Stimulated activated CD4-positive, alpha-beta T cell treated with anti-CD3 and anti-CD28 coated beads, TNF-alpha, amount 100 ng/mL, for 24 hours (primary cell): ENCODE measurements around the gene MYL3.
A peak's percentile ranks its signal among the peaks of the same experiment; 100 is the strongest.

Experiments used
- DNase-seq, 3 experiments: peaks; one replicate each; pipeline ENCODE4 v3.0.0-alpha.2; 2020; ENCODE audit warnings: low read depth in 3 of 3

The MYL3 gene

DNA sequence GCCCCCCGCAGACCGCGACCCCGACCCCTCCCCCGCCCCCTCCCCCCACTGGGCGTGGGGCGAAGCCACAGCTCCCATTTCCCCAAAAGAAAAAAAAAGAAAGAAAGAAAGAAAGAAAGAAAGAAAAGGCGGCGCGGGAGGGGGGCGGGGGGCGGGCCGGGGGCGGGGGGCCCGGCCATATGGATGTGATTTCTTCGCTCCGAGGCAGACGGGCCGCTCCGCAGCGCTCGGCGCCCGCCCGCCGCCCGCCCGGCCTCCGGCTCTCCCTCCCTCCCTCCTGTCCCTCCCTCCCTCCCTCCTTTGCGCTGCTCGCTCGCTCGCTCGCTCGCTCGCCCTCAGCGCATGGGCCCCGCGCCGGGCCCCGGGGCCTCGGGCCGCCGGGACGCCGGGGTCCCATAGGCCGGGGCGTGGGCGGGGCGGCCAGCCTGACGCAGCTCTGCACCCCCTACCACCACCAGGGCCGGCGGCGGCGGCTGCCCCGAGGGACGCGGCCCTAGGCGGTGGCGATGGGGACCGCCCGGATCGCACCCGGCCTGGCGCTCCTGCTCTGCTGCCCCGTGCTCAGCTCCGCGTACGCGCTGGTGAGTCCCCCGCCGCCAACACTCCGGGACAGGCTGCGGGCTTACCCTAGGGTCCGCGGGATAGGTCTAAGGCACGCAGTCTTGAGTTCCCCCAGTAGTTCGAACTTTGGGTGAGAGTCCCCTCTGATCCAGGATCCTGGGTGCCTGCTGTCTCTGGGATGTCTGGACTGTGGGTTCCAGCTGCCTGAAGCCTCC lies 20.0 kb upstream of the MYL3 start:
- DNase-seq: no peak

DNA sequence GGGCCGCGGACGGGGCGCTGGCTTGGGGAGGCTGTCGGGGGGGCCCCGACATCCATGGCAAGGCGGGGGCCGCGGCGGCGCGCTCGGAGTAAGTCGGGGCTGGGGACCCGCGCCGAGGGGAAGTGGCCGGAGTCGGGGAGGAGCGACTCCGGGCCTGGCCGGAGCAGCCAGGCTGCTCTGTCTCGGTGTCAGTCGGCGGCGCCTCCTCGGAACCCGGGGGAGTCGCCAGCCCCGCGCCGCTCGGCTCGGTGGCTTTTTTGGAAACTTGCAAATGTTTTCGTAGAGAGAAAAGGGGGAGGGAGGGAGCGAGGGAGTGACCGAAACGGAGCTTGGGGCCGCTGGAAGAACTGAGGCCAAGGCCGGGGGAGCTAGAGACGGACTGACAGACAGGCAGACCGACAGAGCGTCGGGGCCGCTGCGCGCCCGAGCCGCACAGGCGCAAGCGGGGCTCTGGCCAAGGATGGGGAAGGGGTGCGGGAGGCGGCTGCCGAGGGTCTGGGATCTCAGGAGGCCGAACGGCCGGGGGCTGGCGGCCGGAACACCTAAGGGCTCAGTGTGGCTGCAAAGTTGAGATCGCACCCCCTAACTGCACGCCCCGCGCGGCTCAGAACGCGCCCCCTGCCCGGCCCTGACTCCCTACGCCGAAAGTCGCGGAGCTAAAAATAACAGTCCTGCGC lies 19.3 kb upstream of the MYL3 start:
- no peak for DNase-seq

DNA sequence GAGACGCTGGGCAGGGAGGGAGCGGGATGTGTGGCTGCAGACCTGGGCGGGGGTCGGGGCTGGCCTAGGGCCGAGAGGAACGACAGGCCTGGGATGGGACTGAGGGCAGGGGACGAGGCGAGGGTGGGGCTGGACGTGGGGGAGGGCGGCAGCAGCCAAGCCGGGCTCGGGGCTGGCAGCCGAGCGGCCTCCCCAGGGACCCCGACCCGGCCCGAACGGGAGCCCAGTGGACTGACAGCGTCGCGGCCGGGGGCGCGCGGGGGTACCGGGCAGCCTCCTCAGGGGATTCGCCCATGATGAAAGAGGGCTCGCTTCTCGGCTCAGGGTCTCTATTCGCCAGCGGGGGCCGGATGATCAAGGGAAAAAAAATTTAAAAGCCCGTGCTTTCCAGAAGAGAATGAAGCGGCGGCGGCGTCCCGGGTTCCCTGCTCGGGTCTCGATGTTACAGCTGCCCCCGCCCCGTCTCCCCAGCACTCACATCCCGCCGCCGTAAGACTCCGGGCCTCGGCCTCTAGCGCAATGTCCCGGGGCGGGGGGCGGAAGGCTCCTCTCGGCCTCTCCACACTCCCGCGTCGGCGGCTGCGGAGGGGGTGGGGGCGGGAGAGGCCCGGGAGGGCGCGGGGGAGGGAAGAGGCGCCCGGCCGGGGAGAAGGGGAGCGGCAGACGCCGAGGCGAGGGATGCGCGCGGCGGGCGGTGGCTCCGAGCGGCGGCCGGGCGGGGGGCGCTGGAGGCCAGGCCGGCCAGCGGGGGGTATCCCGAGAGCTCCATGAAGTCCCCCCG lies 18.5 kb upstream of the MYL3 start:
- peak in 1 of 3 experiments; percentile 15 for DNase-seq

DNA sequence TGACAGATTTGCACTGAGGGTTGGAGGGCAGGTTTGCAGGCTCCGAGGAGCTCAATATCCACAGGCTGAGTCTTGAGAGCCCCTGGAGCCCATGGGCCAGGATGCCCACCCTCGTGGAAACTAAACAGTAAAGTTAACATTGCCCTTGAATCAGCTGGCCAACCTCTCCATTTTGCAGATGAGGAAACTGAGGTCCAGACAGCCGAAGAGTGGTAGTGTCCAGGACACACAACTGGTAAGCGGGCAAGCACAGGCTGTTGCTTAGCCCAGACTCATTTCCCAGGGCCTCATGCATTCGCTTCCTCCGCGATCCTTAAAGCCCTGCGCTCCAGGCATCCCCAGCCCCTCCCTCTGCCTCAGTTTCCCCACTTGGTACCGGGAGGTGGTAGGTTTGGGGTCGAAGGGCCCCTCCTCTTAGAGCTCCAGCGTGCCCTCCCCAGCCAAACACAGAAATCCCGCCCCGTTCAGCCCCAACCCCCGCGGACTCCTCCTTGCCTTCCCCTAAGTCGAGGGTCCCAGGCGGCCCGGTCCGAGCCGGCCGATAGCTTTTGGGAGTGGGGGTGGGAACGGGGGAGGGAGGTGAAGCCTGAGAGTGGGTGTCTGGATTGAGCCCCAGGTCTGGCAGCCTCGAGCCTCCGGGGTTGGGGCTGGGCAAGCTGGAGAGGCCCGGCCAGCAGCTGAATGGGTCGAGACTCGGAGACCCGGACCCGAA lies 17.8 kb upstream of the MYL3 start:
- DNase-seq: no peak

DNA sequence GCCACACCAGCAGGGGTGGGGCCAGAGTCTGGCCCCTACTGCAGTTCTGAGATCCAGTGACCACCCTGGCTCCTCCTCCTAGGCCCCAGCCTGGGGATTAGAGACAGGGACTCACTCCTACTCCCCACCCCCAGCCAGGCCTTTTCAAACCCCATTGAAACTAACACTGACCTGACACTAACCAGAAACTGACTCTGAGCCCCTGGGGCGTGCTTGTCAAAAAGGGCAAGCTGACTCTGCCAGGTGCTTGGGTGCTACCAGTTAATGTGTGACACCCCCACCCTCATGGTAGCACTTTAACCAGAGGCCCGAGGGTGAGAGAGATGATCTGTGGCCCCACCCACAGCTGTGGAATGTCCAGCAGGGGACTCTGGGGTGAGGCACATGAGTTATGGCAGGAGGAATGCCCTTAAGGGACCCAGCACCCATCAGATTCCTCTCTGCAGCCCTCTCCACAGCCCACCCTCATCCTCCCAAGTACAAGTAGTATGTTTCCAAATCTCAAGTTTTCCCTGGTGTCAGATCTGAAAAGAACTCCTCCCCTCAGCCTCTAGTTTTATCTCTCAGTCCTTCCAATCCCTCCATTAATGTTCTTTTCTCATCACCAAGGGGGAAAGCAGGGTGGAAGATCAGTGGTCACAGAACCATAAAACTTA lies 15.7 kb upstream of the MYL3 start:
- DNase-seq: no peak

DNA sequence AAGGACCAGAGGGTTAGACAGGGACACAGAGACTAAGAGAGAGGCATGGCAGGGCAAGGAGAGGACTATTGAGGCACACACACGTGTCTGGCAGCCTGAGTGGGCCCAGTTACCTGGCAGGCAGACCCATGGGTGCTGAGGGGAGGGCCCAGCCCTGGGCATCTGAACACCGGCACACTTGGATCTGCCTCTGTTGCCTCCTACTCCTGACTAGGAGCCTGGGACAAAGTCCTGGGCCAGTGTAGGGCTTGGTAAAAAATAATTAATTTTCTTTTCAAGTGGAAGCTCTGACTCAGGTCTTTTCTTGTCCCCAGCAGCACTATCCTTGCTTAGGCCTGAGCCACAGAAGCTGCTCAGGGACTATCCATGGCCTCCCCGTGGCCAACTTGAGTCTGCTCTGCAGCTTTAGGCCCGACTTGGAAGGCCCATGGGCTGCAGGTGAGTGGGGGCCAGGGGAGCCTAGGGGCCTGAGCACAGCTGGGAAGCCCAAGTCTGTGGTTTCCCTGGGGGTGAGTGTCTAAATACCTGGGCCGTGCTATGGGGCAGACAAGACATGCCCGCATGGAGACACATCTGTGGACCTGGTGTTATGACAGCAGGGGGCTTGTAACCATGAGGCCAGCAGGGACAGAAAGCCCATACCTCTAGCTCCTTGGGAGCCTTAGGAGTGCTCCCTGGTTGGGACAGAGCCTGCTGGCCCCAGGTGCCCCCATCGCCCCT lies 14.3 kb upstream of the MYL3 start, which contains the start of gene PTH1R:
Gene PTH1R (plus strand): TSS at position 316 of the 720 bp plus-strand sequence. CDS start 5,839 bp downstream, outside the sequence.
- DNase-seq: no peak

DNA sequence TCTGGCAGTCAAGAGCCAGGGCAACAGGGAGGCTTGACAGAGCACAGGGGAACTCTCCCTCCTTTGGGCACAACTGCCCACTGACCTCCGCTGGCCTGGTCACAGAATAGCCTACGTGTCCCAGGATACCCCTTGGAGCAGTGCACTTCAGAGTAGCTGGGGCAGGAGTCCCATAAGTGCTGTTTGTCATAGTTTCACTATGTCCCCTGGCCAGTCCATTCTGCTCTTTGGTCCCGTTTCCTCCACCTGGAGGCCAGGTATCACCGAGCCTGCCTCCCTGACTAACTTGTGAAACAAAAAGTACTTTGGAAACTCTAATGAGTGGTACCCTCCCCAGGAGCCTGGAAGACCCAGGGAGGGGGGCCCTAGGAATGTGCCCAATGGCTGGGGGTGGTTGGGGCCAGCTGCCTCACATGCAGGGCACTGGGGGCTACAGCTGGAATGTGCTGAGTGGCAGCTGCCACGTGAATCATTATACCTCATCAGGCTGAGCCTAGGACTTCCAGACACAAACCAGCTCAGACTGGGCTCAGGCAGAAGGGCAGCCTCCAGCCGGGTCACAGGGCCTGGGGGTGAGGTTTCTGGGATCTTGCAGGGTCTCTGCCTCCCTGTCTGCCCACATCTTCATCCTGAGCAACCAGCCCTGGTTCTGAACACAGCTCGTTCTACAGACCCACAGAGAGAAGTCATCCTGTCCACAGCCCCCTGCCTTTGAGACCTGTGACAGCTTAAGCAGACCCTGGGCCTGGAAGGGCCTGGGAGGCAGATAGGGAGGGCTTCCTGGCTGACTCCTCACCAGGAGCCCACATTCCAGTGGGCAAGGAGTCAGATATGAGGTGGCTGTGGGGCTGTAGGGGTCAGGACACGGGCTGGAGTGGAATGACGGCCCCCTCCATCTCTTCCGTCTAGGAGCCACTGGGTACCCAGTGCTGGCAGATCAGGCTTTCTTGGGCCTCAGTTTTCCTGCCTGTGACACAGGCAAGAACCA lies 13.4 kb upstream of the MYL3 start:
- DNase-seq: no peak

DNA sequence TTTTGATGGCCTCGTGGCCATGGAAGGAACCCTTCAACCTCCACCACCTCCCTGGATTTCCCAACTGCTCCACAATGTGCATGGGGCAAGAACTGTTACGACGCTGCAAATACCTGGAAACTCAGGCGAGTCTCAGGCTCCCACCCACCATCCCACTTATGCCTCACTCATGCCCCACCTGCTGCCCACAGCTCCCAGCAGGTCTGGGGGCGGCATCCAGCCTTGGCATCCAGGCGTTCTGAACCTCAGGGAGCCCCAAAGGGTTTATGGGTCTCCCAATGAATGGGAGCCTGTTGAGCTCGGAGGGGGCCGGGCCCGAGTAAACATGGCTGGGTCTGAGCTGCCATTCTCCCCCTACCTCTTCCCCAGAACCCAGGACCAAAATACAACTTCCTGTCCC lies 12.3 kb upstream of the MYL3 start:
- no peak for DNase-seq

DNA sequence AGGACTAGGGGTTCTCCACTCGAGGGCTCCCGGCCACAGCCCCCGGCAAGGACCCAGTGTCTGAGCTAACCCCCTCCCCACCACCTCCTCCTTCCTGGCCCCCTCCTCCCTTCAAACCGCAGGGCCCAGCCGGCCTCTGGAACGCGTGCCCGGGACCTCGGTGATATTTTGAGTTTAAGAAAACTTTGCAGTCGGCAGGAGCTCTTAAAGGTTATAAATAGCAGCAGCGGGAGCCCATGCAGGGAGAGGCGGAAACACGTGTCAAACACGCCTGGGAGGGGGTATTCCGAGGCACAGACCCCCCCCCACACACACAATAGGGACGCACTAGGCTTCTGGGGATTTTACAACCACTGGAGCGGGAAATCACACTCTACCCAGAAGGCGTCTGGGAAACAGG lies 11.2 kb upstream of the MYL3 start:
- DNase-seq: no peak

DNA sequence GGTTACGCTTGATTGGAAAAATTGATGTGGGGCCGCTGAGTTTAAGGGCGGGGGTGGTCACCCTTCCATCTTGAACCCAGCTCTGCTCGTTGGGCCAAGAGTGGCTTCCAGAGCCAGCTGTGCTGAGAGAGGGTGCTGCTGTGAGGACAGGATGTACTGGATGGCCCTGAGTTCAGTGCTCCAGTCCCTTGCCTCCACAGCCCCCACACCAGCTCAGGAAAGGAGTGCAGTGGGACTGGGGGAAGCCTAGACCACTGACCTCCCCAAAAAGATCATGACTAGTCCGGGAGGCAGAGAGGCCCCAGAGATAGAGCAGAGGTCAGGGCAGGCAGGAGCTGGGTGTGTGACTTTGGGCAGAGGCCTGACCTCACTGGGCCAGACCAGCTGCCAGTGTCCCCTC lies 10.3 kb upstream of the MYL3 start:
- DNase-seq: no peak

DNA sequence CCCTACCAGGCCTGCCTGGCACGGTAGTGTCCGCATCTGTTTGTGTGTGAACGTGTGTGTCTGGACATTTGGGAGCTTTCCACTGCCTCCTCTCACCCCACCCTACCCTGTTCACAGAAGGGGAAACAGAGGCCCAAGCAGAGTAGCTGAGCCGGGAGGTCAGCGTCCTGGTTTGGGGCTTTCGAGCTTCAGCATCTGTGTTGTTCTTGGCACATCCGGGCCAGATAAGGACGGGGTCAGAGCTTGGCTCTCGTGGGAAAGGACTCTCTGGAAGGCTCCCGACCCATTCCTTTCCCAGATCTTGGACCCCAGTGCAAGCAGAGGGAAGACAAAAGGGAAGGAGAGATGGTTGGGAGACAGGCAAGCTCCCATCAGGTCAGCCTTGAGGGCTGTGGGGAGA lies 8.0 kb upstream of the MYL3 start:
- no peak for DNase-seq

DNA sequence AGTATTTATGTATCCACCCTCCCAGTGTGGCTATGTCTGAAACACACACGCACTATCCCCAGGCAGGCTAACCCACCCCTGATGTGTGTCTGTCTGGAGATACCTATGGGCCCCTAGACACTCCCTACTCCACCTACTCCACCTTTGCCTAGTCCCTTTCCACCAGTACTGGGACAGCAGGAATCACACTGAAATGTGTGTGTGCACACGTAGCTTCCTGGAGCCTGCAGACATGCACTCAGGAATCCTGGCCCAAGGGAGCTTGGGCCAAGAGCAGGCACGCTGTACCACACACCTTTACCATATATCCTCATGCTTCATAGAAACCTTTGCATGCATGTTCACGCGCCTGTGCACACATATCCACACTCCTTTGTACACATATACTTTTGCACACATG lies 7.4 kb upstream of the MYL3 start:
- DNase-seq: no peak

DNA sequence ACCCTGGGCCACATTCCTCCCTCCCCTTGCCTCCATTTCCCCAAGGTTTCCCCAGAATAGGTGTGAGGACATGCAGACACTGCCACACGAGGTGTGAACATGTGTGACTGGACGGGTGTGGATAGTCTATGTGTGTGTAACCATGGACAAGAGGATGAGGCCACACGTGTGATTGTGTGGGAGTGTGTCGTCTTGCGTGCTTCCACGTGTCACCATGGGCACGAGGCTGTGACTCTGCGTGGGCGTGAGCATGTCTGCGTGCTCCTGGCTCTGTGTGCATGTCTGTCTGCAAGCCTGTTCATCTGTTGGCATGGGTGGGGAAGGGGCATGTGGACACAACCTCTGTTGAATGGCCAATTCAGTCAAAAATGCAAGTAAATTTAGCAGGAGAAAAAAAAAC lies 6.2 kb upstream of the MYL3 start:
- no peak for DNase-seq

DNA sequence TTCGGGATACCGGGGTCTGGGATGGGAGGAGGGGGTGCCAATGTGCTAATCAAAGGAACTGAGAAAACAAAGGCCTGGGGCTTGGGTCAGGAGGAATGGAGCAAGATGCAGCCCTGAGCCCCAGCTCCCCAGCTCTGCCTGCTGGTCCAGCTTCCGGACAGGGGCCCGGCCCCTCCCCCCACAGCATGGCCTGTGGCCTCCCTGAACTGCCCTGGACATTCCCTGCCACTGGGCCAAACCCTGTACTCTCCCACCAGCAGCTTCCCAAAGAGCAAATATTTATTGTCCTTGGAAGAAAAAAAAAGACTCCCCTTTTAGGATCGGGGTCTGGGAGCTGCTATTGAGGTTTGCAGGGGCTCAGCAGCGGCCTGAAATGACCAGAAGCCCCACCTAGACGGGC lies 5.7 kb upstream of the MYL3 start:
- no peak for DNase-seq

DNA sequence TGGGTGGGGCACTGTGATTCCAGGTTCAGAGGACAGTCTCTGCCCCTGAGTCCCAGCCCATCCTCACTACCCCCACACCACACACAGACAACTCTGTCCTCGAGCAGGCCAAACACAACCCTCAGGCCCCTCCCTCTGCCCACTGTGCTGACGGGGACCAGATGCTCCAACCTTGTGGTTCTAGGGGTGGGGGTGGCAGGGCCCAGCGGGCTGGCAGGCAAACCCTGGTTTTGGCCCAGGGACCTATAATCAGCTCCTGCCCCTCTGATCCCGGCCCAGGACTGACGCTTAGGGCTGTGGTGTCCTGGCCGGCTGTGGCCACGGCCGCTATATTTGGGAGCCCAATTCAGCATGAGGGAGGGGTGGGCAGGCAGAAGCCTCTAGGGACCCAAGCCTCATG lies 5.0 kb upstream of the MYL3 start:
- DNase-seq: no peak

DNA sequence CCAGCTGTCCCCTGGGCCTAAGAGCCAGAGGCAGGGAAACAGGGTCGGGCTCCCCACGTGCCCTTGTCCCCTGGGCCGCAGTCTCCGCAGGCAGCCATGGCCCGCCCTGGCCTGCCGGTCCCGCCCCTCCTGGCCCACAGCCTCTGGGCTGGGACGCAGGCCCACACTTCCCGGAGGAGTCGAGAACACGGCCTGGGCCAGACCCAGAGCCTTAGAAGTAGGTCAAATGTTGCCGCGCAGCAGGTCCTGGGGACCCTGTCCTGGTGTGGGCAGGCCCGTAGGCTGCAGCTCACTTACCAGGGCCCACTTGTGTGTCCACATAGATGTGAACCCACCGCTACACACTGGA lies 4.3 kb upstream of the MYL3 start:
- DNase-seq: no peak

DNA sequence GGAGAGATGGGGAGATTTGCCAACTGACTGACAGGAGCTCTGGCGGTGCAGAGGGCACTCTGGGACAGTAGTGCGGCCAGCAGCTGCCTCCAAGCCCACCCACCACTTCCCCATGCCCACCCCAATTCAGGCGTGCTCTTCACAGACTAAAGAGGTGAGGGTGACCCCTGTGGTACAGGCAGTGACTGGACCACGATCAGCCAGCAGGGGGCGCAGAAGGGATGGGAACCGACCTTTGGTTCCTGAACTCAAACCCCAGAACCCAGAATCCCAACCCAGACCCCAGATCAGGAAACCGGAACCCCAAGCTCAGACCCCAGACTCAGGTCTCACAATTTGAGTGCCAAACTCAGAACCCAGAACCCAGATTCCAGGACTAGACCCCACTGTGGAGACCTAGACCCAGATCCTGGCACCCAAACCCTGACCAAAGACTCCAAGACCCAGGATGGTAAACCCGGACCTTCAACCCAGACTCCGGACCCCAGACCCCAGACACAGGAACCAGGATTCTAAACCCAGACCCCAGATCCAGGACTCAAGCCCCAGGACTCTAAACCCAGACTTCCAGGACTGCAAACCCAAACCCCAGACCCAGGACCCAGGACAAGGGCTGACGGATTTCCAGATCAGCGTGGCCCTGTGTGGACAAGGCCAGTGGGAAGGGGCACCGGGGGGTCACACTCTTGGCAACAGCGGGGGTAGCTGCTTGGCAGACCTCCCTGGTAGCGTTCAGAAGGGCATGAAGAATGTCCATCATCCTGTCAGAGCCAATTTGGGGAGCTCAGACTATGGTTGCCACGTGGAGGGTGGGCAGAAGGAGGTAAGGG lies 3.7 kb upstream of the MYL3 start:
- peak; percentile 67 to 80 (median 74) for DNase-seq

DNA sequence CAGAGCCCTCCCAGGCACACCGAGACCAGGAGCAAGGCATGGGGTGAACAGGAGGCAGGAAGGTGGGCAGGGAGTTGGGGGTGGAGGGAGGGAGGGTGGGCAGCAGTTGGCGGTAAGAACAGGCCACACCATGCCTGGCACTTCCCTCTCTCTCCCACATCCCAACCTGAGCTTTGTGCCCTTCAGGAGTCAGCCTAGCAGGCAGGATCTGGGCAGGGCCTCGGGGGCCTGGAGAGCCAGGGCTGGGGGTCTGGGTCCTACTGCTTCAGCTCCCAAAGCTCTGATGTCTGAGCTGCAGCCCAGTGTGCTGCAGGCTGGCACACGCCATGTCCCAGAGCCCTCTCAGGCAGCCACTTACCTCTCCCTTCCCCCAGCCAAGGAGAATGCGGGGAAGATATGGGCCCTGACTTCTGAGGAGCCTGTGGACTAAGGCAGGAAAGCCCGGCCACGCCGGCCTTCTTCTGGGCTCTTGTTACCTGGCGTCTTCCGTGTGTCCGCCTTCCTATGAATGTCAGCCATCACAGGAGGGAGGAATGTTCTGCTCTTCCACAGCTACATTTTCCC lies 2.9 kb upstream of the MYL3 start:
- no peak for DNase-seq
